Adipocyte (in vitro differentiated cells): Measurements from ENCODE around the gene SAFB.
A peak's percentile ranks its signal among the peaks of the same experiment; 100 is the strongest.

Source experiments
- DNase-seq: peaks from one replicate; pipeline ENCODE4 v3.0.0-alpha.2; 2015; ENCODE audit warnings: low read depth
- H3K27me3 ChIP-seq: replicated peaks from 2 replicates; pipeline ENCODE4 v1.7.0; 2013; ENCODE audit warnings: mild to moderate bottlenecking, low read length, moderate library complexity; ENCODE audit not compliant: control insufficient read depth, insufficient read depth
- H3K36me3 ChIP-seq: 2 replicates; pipeline ENCODE4 v1.7.0; 2013; ENCODE audit warnings: low read length, mild to moderate bottlenecking, moderate library complexity; ENCODE audit not compliant: control insufficient read depth, insufficient read depth, severe bottlenecking
- H3K4me1 ChIP-seq: 2 replicates; pipeline ENCODE4 v1.7.0; 2013; ENCODE audit warnings: mild to moderate bottlenecking, low read length, moderate library complexity; ENCODE audit not compliant: control insufficient read depth, insufficient read depth
- H3K4me3 ChIP-seq: 2 replicates; pipeline ENCODE4 v1.7.0; 2013; ENCODE audit warnings: mild to moderate bottlenecking, low read length, moderate library complexity
- H3K9ac ChIP-seq: 2 replicates; pipeline ENCODE4 v1.7.0; 2013; ENCODE audit warnings: mild to moderate bottlenecking, low read length, moderate library complexity
- H3K9me3 ChIP-seq: 2 replicates; pipeline ENCODE4 v1.7.0; 2013; ENCODE audit warnings: mild to moderate bottlenecking, low read length, moderate library complexity; ENCODE audit not compliant: control insufficient read depth

SAFB gene

DNA sequence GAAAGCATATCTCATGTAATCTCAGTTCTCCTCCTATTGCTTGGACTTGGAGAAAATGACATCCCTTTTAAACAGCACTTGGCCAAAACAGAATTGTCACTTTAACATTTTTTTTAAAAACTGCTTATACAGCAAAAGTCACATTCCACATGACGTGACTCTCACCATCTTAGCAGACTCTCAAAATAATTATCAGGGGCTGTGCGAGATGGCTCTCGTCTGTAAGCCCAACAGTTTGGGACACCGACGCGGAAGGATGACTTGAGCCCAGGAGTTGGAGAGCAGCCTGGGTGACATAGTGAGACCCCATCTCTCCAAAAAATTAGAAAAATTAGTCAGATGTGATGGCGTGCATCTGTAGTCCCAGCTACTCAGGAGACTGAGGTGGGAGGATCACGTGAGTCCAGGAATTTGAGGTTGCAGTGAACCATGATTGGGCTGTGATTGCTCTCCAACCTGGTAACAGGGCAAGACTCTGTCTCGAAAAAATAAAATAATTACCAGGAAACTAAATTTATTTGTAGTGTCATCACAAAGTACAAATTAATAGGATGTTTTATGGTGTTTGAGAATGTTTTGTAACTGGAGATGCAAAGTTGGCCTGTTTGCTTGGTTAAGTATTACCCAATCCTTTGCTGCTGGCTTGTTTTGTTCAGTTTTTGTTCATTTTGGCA lies 8.8 kb downstream of the SAFB start:
- Histone ChIP-seq H3K27me3 (no peaks in the 10 kb centered on the region), H3K4me3 (peak overlapping the region; percentile 70), H3K4me1 (peaks cover 80% of the 10 kb centered on the region), H3K36me3 (peaks cover 29% of the 10 kb centered on the region), H3K9ac (peak overlapping the region; percentile 80), H3K9me3 (no peaks in the 10 kb centered on the region)
- DNase-seq: peak; percentile 68

DNA sequence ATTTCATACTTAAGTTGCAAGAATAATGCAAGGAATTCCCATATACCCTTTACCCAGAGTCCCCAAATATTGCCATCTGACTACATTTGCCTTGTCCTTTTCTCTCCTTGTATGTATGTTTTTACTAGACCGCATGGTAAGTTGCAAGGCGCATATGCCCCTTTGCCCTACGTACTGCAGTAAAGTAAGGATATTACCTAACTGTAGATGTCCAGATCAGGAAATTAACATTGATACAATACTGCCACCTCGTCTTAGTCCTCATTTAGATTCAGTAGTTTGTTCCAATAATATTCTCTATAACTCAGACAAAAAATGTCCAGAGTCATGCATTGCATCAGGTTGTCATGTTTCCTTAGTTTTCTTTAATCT lies 9.3 kb downstream of the SAFB start:
- DNase-seq: no peak
- peaks cover 24% of the 10 kb centered on the region for H3K36me3 ChIP-seq

GRCh38 chr19:5632657-5633056 lies 9.8 kb downstream of the SAFB start:
- Histone ChIP-seq H3K9ac (peak overlapping the region; percentile 80), H3K36me3 (peaks cover 19% of the 10 kb centered on the region), H3K4me3 (peak overlapping the region; percentile 70), H3K9me3 (no peaks in the 10 kb centered on the region), H3K27me3 (no peaks in the 10 kb centered on the region), H3K4me1 (peaks cover 76% of the 10 kb centered on the region)
- no peak for DNase-seq

More for the DNA sequence above, 9.3 kb downstream of the SAFB start:
- Histone ChIP-seq H3K9ac (peak overlapping the region; percentile 80), H3K4me1 (peaks cover 77% of the 10 kb centered on the region), H3K9me3 (no peaks in the 10 kb centered on the region), H3K4me3 (peak overlapping the region; percentile 70), H3K27me3 (no peaks in the 10 kb centered on the region)

- Histone ChIP-seq H3K9me3 (no peaks in the 10 kb centered on the region), H3K27me3 (no peaks in the 10 kb centered on the region), H3K9ac (no peak overlapping the region), H3K36me3 (no peaks in the 10 kb centered on the region), H3K4me3 (no peak overlapping the region), H3K4me1 (peaks cover 68% of the 10 kb centered on the region)
- DNase-seq: no peak
Measured at GRCh38 chr19:5635427-5635826, 12.5 kb downstream of the SAFB start.

- no peaks in the 10 kb centered on the region for H3K27me3 ChIP-seq
- no peak overlapping the region for H3K9ac ChIP-seq
- no peaks in the 10 kb centered on the region for H3K9me3 ChIP-seq
- peaks cover 17% of the 10 kb centered on the region for H3K36me3 ChIP-seq
- H3K4me3 ChIP-seq: no peak overlapping the region
- peaks cover 50% of the 10 kb centered on the region for H3K4me1 ChIP-seq
- no peak for DNase-seq
Measured at GRCh38 chr19:5637971-5638370, 15.1 kb downstream of the SAFB start.

GRCh38 chr19:5641171-5641570 lies 18.3 kb downstream of the SAFB start:
- Histone ChIP-seq H3K4me3 (no peak overlapping the region), H3K9me3 (no peaks in the 10 kb centered on the region), H3K9ac (no peak overlapping the region), H3K4me1 (peaks cover 33% of the 10 kb centered on the region), H3K27me3 (no peaks in the 10 kb centered on the region), H3K36me3 (peaks cover 48% of the 10 kb centered on the region)
- no peak for DNase-seq

DNA sequence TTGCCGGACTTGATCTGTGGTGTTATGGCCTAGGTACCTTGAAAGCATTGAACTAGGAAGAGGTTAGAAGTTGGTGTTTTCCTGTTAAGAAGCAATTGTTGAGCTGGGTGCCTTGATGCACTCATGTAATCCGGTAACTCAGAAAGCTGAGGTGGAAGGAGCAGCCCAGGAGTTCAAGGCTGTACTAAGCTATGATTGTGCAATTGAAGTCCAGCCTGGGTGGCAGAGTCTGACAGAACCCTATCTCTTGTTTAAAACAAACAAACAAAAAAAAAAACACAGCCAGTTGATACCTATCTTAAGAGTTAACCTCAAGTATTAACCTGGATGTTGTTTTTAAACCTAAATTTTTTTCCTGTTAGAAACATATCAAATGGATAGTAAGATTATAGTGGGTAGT lies 19.3 kb downstream of the SAFB start:
- Histone ChIP-seq H3K4me3 (no peak overlapping the region), H3K4me1 (peaks cover 28% of the 10 kb centered on the region), H3K36me3 (peaks cover 58% of the 10 kb centered on the region), H3K27me3 (no peaks in the 10 kb centered on the region), H3K9me3 (no peaks in the 10 kb centered on the region), H3K9ac (no peak overlapping the region)
- DNase-seq: peak; percentile 25

DNA sequence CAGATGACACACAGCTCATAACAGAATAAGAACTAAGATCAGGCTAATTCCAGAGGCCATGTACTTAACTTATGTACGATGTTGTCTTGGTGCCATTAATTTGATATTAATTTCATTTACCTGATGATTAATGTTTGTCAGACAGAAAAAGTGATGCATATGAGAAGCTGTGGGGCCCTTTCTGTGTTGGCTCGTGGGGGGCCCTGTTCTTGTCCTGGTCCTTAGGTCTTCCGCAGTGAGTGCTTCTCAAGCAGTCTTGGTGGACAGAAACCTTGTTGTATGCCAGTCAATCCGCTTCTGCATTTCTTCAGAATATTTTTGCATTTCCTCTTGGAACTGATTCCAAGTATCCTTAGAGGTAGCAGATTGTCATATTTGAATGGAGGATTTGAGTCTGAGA lies 20.2 kb downstream of the SAFB start:
- peaks cover 21% of the 10 kb centered on the region for H3K4me1 ChIP-seq
- H3K36me3 ChIP-seq: peaks cover 67% of the 10 kb centered on the region
- H3K4me3 ChIP-seq: no peak overlapping the region
- no peaks in the 10 kb centered on the region for H3K27me3 ChIP-seq
- H3K9ac ChIP-seq: no peak overlapping the region
- H3K9me3 ChIP-seq: no peaks in the 10 kb centered on the region
- DNase-seq: no peak

GRCh38 chr19:5644037-5644436 lies 21.2 kb downstream of the SAFB start:
- peaks cover 12% of the 10 kb centered on the region for H3K4me1 ChIP-seq
- H3K27me3 ChIP-seq: no peaks in the 10 kb centered on the region
- peak; percentile 22 for DNase-seq
- no peaks in the 10 kb centered on the region for H3K9me3 ChIP-seq
- H3K9ac ChIP-seq: no peak overlapping the region
- H3K36me3 ChIP-seq: peaks cover 73% of the 10 kb centered on the region
- H3K4me3 ChIP-seq: no peak overlapping the region

DNA sequence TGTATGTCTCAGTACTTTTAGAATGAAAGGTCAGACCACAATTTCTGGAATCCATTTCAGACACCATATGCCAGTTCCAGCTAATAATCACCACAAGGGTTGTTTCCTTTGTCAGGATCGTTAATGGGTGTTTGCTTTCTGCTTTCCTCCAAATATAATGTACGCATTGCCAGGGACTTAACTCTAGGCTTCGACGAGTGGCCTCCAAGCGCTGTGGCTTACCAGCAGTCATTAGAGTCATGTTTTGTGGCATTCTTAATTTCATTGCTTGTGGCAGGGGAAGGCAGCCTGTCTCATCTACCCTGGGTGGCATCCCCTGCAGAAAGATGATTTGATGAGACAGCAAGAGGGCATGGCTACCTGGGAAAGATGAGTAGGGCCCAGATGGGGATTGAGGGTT lies 22.5 kb downstream of the SAFB start:
- Histone ChIP-seq H3K4me1 (peaks cover 9% of the 10 kb centered on the region), H3K4me3 (no peak overlapping the region), H3K36me3 (peaks cover 83% of the 10 kb centered on the region), H3K27me3 (no peaks in the 10 kb centered on the region), H3K9me3 (no peaks in the 10 kb centered on the region), H3K9ac (no peak overlapping the region)
- DNase-seq: no peak

- no peaks in the 10 kb centered on the region for H3K9me3 ChIP-seq
- peaks cover 9% of the 10 kb centered on the region for H3K4me1 ChIP-seq
- H3K9ac ChIP-seq: no peak overlapping the region
- no peaks in the 10 kb centered on the region for H3K27me3 ChIP-seq
- H3K36me3 ChIP-seq: peaks cover 90% of the 10 kb centered on the region
- H3K4me3 ChIP-seq: no peak overlapping the region
- no peak for DNase-seq
Measured at GRCh38 chr19:5646703-5647102, 23.8 kb downstream of the SAFB start.

- no peak overlapping the region for H3K9ac ChIP-seq
- peaks cover 92% of the 10 kb centered on the region for H3K36me3 ChIP-seq
- no peak overlapping the region for H3K4me3 ChIP-seq
- H3K4me1 ChIP-seq: peaks cover 4% of the 10 kb centered on the region
- no peak for DNase-seq
- no peaks in the 10 kb centered on the region for H3K9me3 ChIP-seq
- H3K27me3 ChIP-seq: no peaks in the 10 kb centered on the region
Measured at GRCh38 chr19:5648464-5648863, 25.6 kb downstream of the SAFB start.
